ENCODE results near the gene MRPL52. TPM values are rescaled to one million over a fixed set of nuclear protein-coding genes. Genes with fewer than 3 reads are reported as not detected.

The MRPL52 gene
- total and polyA plus RNA-seq, 10 of the 15 experiments (the other 5 are each of a cell fraction or from before 2014, with no cell fraction given): 51.7 to 541 (median 142) TPM

- Histone ChIP-seq H3K4me3 (no peak overlapping the region), H3K9me3 (replicated peaks; ENCODE audit: control insufficient read depth, insufficient read depth, low read length) (no peaks in the 10 kb centered on the region), H3K9ac (ENCODE audit: control insufficient read depth, insufficient read depth, low read length) (no peak overlapping the region), H4K20me1 (ENCODE audit: control insufficient read depth, insufficient read depth) (no peaks in the 10 kb centered on the region), H3K4me1 (ENCODE audit: control insufficient read depth, insufficient read depth, low read length) (peaks cover 13% of the 10 kb centered on the region), H3K36me3 (ENCODE audit: control insufficient read depth in 2 of 2, insufficient read depth in 2 of 2, low read length in 1 of 2) (peaks cover 7 to 10% of the 10 kb centered on the region in 2 experiments), H3K4me2 (ENCODE audit: control insufficient read depth, insufficient read depth) (no peak overlapping the region), H2AFZ (ENCODE audit: control insufficient read depth, low read depth, low read length) (no peak overlapping the region), H3K27ac (ENCODE audit: control insufficient read depth, insufficient read depth) (no peak overlapping the region), H3K79me2 (ENCODE audit: control insufficient read depth, insufficient read depth, low read length) (no peaks in the 10 kb centered on the region; the same call in 1 of the 2 replicates), H3K27me3 (replicated peaks in 1 of 2; ENCODE audit: control insufficient read depth in 2 of 2, insufficient read depth in 2 of 2, low read length in 1 of 2) (no peaks in the 10 kb centered on the region)
- 100% methylated on average over 2 of the region's 2 CpGs for WGBS (ENCODE audit: insufficient coverage, insufficient replicate concordance, low lambda C conversion rate, missing lambda C conversion rate)
- DNase-seq (ENCODE audit: low read depth, low spot score): no peak
- RAD21 ChIA-PET (ENCODE audit: unreplicated experiment): interaction anchor here (1.0 to 2.0 kb wide), 2 partner anchors 39 to 210 kb away, joined by 3 to 7 read pairs; no protein-coding TSS in a partner anchor
- no peak for ATAC-seq
- FAIRE-seq: no peak
- no TSS peak for BruUV-seq (replicated peaks)
- in situ Hi-C loops (cut with MboI) (no loop called here), intact Hi-C loops (cut with micrococcal nuclease; ENCODE audit: unreplicated experiment) (no loop called here)
- CTCF ChIA-PET: interaction anchor here (0.9 to 4.0 kb wide), 6 partner anchors 29 to 93 kb away, joined by 3 to 33 read pairs (median 4); no protein-coding TSS in a partner anchor
- SMC1A ChIA-PET (ENCODE audit: uncharacterized antibody, unreplicated experiment): interaction anchor here (1.0 to 2.6 kb wide), 5 partner anchors 28 to 71 kb away, joined by 4 to 18 read pairs (median 6); no protein-coding TSS in a partner anchor
- TF ChIP-seq PAX5 (IDR thresholded peaks at IDR 0.05; ENCODE audit: borderline replicate concordance, low read depth, low read length) (no peak), NR2F1 (conservative IDR thresholded peaks at IDR 0.05) (no peak), USF1 (IDR thresholded peaks at IDR 0.05; ENCODE audit: borderline replicate concordance, extremely low read length, insufficient read depth, low read depth, low read length) (no peak), RCOR1 (conservative IDR thresholded peaks at IDR 0.05; ENCODE audit: low read depth, low read length) (no peak), HDGF (IDR thresholded peaks at IDR 0.05) (no peak), SIN3A (IDR thresholded peaks at IDR 0.05; ENCODE audit: low read depth, low read length) (no peak), HDAC2 (IDR thresholded peaks at IDR 0.05) (no peak)
- POLR2A ChIA-PET: interaction anchor here (0.7 to 1.7 kb wide), 2 partner anchors 12 to 129 kb away, joined by 3 read pairs; no protein-coding TSS in a partner anchor
Measured at GRCh38 chr14:22780105-22780679, 49.5 kb upstream of the MRPL52 start.
